Measurements from ENCODE around the gene DCTD. TPM values are rescaled to one million over a fixed set of nuclear protein-coding genes. Genes with fewer than 3 reads are reported as not detected.

The DCTD gene
- polyA plus RNA-seq, 3 donors = 121 to 135 (median 127) TPM

GRCh38 chr4:182874304-182874751 is 42.9 kb downstream of the DCTD start:
- DNase-seq (ENCODE audit: low read depth in 3 of 3, low spot score in 2 of 3) = no peak

GRCh38 chr4:182873726-182874125 is 43.5 kb downstream of the DCTD start:
- DNase-seq (ENCODE audit: low read depth in 3 of 3, low spot score in 2 of 3) = no peak

GRCh38 chr4:182873289-182873688 is 43.9 kb downstream of the DCTD start:
- no peak for DNase-seq (ENCODE audit: low read depth in 3 of 3, low spot score in 2 of 3)

GRCh38 chr4:182872886-182873285 is 44.3 kb downstream of the DCTD start:
- DNase-seq (ENCODE audit: low read depth in 3 of 3, low spot score in 2 of 3) = no peak

GRCh38 chr4:182871616-182872015 is 45.6 kb downstream of the DCTD start:
- DNase-seq (ENCODE audit: low read depth in 3 of 3, low spot score in 2 of 3) = no peak

GRCh38 chr4:182869697-182870096 is 47.5 kb downstream of the DCTD start:
- no peak for DNase-seq (ENCODE audit: low read depth in 3 of 3, low spot score in 2 of 3)

GRCh38 chr4:182866746-182867145 is 50.4 kb downstream of the DCTD start:
- DNase-seq (ENCODE audit: low read depth in 3 of 3, low spot score in 2 of 3) = no peak

- no peak for DNase-seq (ENCODE audit: low read depth in 3 of 3, low spot score in 2 of 3)
These were observed 53.7 kb downstream of the DCTD start for GRCh38 chr4:182863501-182863900.

- DNase-seq (ENCODE audit: low read depth in 3 of 3, low spot score in 2 of 3) = no peak
These were observed 54.3 kb downstream of the DCTD start for GRCh38 chr4:182862921-182863320.

- DNase-seq (ENCODE audit: low read depth in 3 of 3, low spot score in 2 of 3) = no peak
These were observed 54.9 kb downstream of the DCTD start for GRCh38 chr4:182862141-182862875.

GRCh38 chr4:182861346-182861745 is 55.8 kb downstream of the DCTD start:
- DNase-seq (ENCODE audit: low read depth in 3 of 3, low spot score in 2 of 3) = no peak

- DNase-seq (ENCODE audit: low read depth in 3 of 3, low spot score in 2 of 3) = no peak
These were observed 57.5 kb downstream of the DCTD start for GRCh38 chr4:182859730-182860129.

GRCh38 chr4:182858711-182859110 is 58.5 kb downstream of the DCTD start:
- DNase-seq (ENCODE audit: low read depth in 3 of 3, low spot score in 2 of 3) = no peak

- DNase-seq (ENCODE audit: low read depth in 3 of 3, low spot score in 2 of 3) = no peak
These were observed 60.3 kb downstream of the DCTD start for GRCh38 chr4:182856862-182857261.

- DNase-seq (ENCODE audit: low read depth in 3 of 3, low spot score in 2 of 3) = no peak
These were observed 61.3 kb downstream of the DCTD start for GRCh38 chr4:182855877-182856276.

- no peak for DNase-seq (ENCODE audit: low read depth in 3 of 3, low spot score in 2 of 3)
These were observed 61.9 kb downstream of the DCTD start for GRCh38 chr4:182855312-182855711.

- DNase-seq (ENCODE audit: low read depth in 3 of 3, low spot score in 2 of 3) = no peak
These were observed 62.7 kb downstream of the DCTD start for GRCh38 chr4:182854466-182854865.

GRCh38 chr4:182853731-182854330 is 63.4 kb downstream of the DCTD start:
- DNase-seq (ENCODE audit: low read depth in 3 of 3, low spot score in 2 of 3) = no peak

- no peak for DNase-seq (ENCODE audit: low read depth in 3 of 3, low spot score in 2 of 3)
These were observed 68.5 kb downstream of the DCTD start for GRCh38 chr4:182848685-182849084.

- no peak for DNase-seq (ENCODE audit: low read depth in 3 of 3, low spot score in 2 of 3)
These were observed 69.4 kb downstream of the DCTD start for GRCh38 chr4:182847576-182848450.

- DNase-seq (ENCODE audit: low read depth in 3 of 3, low spot score in 2 of 3) = no peak
These were observed 71.2 kb downstream of the DCTD start for GRCh38 chr4:182846036-182846435.
